Measurements from ENCODE around the gene IFT80. TPM values are rescaled to one million over a fixed set of nuclear protein-coding genes. Genes with fewer than 3 reads are reported as not detected.
A peak's percentile ranks its signal among the peaks of the same experiment; 100 is the strongest.

The IFT80 gene
- total and polyA plus RNA-seq, 9 of the 15 experiments (the other 6 are each of a cell fraction or from before 2014, with no cell fraction given) = 6.7 to 21.1 (median 16.4) TPM

DNA sequence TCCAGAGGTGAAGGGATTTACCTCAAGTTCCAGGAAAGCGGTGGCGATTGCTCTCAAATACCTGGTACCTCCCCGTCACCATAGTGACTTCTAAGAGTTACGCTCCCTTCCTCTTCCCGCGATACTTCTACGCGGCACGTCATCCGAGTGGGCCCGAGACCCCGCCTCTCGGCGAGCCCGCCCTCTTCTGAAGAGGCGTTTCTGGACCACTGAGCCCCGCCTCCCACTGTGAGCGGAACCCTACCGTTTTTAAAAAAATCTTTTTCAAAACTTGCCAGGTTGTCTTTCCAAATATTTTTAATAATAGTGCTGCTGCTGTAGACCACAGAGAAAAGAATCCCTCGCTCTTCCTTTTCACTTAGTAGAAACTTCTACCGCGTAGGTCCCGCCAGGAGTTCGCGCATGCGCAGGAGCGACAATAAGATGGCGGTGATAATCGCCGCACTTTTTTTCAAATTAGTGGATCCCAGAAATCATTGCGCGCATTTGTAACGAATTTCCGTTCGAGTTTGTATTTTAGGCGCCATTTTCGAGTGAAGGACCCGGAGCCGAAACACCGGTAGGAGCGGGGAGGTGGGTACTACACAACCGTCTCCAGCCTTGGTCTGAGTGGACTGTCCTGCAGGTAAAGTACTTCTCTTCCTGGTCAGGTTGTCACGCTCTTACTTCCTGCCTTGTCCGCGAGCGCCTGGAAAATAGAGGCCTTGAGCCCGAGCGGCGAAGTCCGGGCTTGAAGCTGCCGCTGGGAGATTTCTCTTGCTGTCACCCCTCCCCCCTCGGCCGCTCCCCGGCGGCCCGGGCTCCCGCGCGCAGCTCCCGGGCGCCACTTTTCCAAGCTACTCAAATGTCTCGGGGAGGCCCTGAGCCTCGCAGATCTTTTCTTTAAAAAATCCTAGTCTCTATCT lies at the start of gene IFT80, which contains the start of gene SMC4 (continued):
- TF ChIP-seq ESRRB (CRISPR knock-in tag; IDR thresholded peaks at IDR 0.05; ENCODE audit: borderline replicate concordance) = no peak
- no peak for TF ChIP-seq NFYB (IDR thresholded peaks at IDR 0.05; ENCODE audit: extremely low read depth, insufficient read length)
- peak; percentile 97 for TF ChIP-seq SAP30 (IDR thresholded peaks at IDR 0.05; ENCODE audit: borderline replicate concordance, insufficient read depth, low read depth, low read length, poor library complexity, severe bottlenecking)
- TF ChIP-seq RBM14 (IDR thresholded peaks at IDR 0.05; ENCODE audit: borderline replicate concordance, insufficient read depth, low read depth, low read length) = no peak
- no peak for TF ChIP-seq ILK (tag; IDR thresholded peaks at IDR 0.05; ENCODE audit: borderline replicate concordance, low read depth)
- no peak for TF ChIP-seq ZNF3 (CRISPR knock-in tag; IDR thresholded peaks at IDR 0.05)
- no peak for TF ChIP-seq GATAD2A (IDR thresholded peaks at IDR 0.05)
- peak; percentile 80 for TF ChIP-seq ZNF143 (CRISPR knock-in tag; IDR thresholded peaks at IDR 0.05)
- no peak for TF ChIP-seq ZNF324 (CRISPR knock-in tag; IDR thresholded peaks at IDR 0.05)
- no peak for TF ChIP-seq JUNB (CRISPR knock-in tag; conservative IDR thresholded peaks at IDR 0.05)
- TF ChIP-seq, protein P1, sequence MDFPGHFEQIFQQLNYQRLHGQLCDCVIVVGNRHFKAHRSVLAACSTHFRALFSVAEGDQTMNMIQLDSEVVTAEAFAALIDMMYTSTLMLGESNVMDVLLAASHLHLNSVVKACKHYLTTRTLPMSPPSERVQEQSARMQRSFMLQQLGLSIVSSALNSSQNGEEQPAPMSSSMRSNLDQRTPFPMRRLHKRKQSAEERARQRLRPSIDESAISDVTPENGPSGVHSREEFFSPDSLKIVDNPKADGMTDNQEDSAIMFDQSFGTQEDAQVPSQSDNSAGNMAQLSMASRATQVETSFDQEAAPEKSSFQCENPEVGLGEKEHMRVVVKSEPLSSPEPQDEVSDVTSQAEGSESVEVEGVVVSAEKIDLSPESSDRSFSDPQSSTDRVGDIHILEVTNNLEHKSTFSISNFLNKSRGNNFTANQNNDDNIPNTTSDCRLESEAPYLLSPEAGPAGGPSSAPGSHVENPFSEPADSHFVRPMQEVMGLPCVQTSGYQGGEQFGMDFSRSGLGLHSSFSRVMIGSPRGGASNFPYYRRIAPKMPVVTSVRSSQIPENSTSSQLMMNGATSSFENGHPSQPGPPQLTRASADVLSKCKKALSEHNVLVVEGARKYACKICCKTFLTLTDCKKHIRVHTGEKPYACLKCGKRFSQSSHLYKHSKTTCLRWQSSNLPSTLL (IDR thresholded peaks at IDR 0.05) = no peak
- no peak for TF ChIP-seq DACH1 (IDR thresholded peaks at IDR 0.05; ENCODE audit: partially characterized antibody)
- TF ChIP-seq, protein P2, sequence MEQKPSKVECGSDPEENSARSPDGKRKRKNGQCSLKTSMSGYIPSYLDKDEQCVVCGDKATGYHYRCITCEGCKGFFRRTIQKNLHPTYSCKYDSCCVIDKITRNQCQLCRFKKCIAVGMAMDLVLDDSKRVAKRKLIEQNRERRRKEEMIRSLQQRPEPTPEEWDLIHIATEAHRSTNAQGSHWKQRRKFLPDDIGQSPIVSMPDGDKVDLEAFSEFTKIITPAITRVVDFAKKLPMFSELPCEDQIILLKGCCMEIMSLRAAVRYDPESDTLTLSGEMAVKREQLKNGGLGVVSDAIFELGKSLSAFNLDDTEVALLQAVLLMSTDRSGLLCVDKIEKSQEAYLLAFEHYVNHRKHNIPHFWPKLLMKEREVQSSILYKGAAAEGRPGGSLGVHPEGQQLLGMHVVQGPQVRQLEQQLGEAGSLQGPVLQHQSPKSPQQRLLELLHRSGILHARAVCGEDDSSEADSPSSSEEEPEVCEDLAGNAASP (IDR thresholded peaks at IDR 0.05) = no peak
- no peak for TF ChIP-seq SAFB (IDR thresholded peaks at IDR 0.05; ENCODE audit: borderline replicate concordance, low read depth, low read length)
- peak; percentile 86 for TF ChIP-seq ARHGAP35 (IDR thresholded peaks at IDR 0.05; ENCODE audit: partially characterized antibody)
- TF ChIP-seq, protein P3, sequence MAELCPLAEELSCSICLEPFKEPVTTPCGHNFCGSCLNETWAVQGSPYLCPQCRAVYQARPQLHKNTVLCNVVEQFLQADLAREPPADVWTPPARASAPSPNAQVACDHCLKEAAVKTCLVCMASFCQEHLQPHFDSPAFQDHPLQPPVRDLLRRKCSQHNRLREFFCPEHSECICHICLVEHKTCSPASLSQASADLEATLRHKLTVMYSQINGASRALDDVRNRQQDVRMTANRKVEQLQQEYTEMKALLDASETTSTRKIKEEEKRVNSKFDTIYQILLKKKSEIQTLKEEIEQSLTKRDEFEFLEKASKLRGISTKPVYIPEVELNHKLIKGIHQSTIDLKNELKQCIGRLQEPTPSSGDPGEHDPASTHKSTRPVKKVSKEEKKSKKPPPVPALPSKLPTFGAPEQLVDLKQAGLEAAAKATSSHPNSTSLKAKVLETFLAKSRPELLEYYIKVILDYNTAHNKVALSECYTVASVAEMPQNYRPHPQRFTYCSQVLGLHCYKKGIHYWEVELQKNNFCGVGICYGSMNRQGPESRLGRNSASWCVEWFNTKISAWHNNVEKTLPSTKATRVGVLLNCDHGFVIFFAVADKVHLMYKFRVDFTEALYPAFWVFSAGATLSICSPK (IDR thresholded peaks at IDR 0.05; ENCODE audit: borderline replicate concordance) = no peak
- TF ChIP-seq DIDO1 (tag; IDR thresholded peaks at IDR 0.05; ENCODE audit: low read depth) = no peak
- TF ChIP-seq MEIS2 (IDR thresholded peaks at IDR 0.05; ENCODE audit: partially characterized antibody) = peak; percentile 88
- peak in 1 of 2 experiments; percentile 44; a peak in 2 of 4 replicates for TF ChIP-seq TBL1XR1 (IDR thresholded peaks at IDR 0.05; ENCODE audit: low read length in 2 of 2)
- TF ChIP-seq, protein P4, sequence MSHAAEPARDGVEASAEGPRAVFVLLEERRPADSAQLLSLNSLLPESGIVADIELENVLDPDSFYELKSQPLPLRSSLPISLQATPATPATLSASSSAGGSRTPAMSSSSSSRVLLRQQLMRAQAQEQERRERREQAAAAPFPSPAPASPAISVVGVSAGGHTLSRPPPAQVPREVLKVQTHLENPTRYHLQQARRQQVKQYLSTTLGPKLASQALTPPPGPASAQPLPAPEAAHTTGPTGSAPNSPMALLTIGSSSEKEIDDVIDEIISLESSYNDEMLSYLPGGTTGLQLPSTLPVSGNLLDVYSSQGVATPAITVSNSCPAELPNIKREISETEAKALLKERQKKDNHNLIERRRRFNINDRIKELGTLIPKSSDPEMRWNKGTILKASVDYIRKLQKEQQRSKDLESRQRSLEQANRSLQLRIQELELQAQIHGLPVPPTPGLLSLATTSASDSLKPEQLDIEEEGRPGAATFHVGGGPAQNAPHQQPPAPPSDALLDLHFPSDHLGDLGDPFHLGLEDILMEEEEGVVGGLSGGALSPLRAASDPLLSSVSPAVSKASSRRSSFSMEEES (CRISPR knock-in tag; IDR thresholded peaks at IDR 0.05) = no peak
- no peak for TF ChIP-seq ZNF589 (CRISPR knock-in tag; IDR thresholded peaks at IDR 0.05; ENCODE audit: low read depth)

Measured in K562 (cell line).